ENCODE results near the gene FAM13A. TPM values are rescaled to one million over a fixed set of nuclear protein-coding genes. Genes with fewer than 3 reads are reported as not detected.

FAM13A gene
- total and polyA plus RNA-seq, 10 donors = 2.7 to 24.9 (median 18.3) TPM

GRCh38 chr4:89099471-89099870 lies 42.5 kb upstream of the FAM13A start:
- no peaks in the 10 kb centered on the region for H3K27me3 ChIP-seq (replicated peaks in 1 of 7)
- TF ChIP-seq CTCF (IDR thresholded peaks at IDR 0.05 in 8 of 11, conservative IDR thresholded peaks at IDR 0.05 in 3 of 11) (no peak), POLR2A (IDR thresholded peaks at IDR 0.05) (no peak), POLR2AphosphoS5 (IDR thresholded peaks at IDR 0.05) (no peak)
- H3K4me3 ChIP-seq = no peak overlapping the region
- WGBS, 5 donors = 91 to 100% (median 97%) methylated on average over 1 of the region's 1 CpG
- DNase-seq = no peak
- intact Hi-C loops (cut with DNase I; ENCODE audit: low total_unique reads) = no loop called here
- H3K27ac ChIP-seq = no peak overlapping the region
- no peaks in the 10 kb centered on the region for H3K36me3 ChIP-seq
- no peaks in the 10 kb centered on the region for H3K9me3 ChIP-seq
- H3K4me1 ChIP-seq = no peaks in the 10 kb centered on the region

- Histone ChIP-seq H3K9me3 (no peaks in the 10 kb centered on the region), H3K4me1 (no peaks in the 10 kb centered on the region), H3K27me3 (replicated peaks in 1 of 7) (no peaks in the 10 kb centered on the region), H3K27ac (no peak overlapping the region), H3K4me3 (no peak overlapping the region), H3K36me3 (no peaks in the 10 kb centered on the region)
- intact Hi-C loops (cut with DNase I; ENCODE audit: low total_unique reads) = no loop called here
- DNase-seq = no peak
- WGBS, 5 donors = 72 to 98% (median 82%) methylated on average over 2 of the region's 2 CpGs
- TF ChIP-seq POLR2A (IDR thresholded peaks at IDR 0.05) (no peak), POLR2AphosphoS5 (IDR thresholded peaks at IDR 0.05) (no peak), CTCF (IDR thresholded peaks at IDR 0.05 in 8 of 11, conservative IDR thresholded peaks at IDR 0.05 in 3 of 11) (no peak)
Observed at GRCh38 chr4:89099034-89099433, 42.0 kb upstream of the FAM13A start.

GRCh38 chr4:89078300-89078699 lies 21.3 kb upstream of the FAM13A start:
- H3K4me3 ChIP-seq = no peak overlapping the region
- H3K9me3 ChIP-seq = peaks cover 2 to 32% (median 21%) of the 10 kb centered on the region in 8 donors
- no peaks in the 10 kb centered on the region for H3K27me3 ChIP-seq (replicated peaks in 1 of 7)
- WGBS, 5 donors = 91 to 98% (median 95%) methylated on average over 1 of the region's 1 CpG
- intact Hi-C loops (cut with DNase I; ENCODE audit: low total_unique reads) = no loop called here
- no peak for TF ChIP-seq POLR2A (IDR thresholded peaks at IDR 0.05)
- TF ChIP-seq POLR2AphosphoS5 (IDR thresholded peaks at IDR 0.05) = no peak
- no peak for TF ChIP-seq CTCF (IDR thresholded peaks at IDR 0.05 in 8 of 11, conservative IDR thresholded peaks at IDR 0.05 in 3 of 11)
- no peak overlapping the region for H3K27ac ChIP-seq
- no peak for DNase-seq
- no peaks in the 10 kb centered on the region for H3K36me3 ChIP-seq
- H3K4me1 ChIP-seq = no peaks in the 10 kb centered on the region

DNA sequence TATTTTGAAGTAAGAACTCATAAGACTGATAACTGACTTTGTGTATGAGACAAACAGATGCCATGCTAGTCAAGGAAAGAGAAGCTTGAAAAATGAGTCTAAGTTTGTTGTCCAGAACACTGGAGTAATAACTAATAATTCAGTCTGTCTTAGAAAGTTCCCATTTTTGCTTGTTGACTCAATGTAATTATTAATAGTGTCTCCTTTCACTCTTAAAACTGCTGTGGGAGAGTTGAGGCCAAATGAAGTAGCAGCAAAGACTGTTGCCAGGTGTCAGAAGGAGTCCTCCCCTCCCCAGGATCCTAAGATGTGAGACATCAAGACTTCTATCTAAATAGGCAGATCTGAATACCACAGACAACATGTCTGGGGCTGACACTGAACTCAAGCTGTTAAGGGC lies 20.8 kb upstream of the FAM13A start:
- DNase-seq = no peak
- no peaks in the 10 kb centered on the region for H3K27me3 ChIP-seq (replicated peaks in 1 of 7)
- TF ChIP-seq POLR2AphosphoS5 (IDR thresholded peaks at IDR 0.05) = no peak
- no peak for TF ChIP-seq POLR2A (IDR thresholded peaks at IDR 0.05)
- TF ChIP-seq CTCF (IDR thresholded peaks at IDR 0.05 in 8 of 11, conservative IDR thresholded peaks at IDR 0.05 in 3 of 11) = no peak
- peaks cover 2 to 32% (median 21%) of the 10 kb centered on the region in 8 donors for H3K9me3 ChIP-seq
- H3K4me1 ChIP-seq = no peaks in the 10 kb centered on the region
- no peak overlapping the region for H3K4me3 ChIP-seq
- H3K36me3 ChIP-seq = no peaks in the 10 kb centered on the region
- no peak overlapping the region for H3K27ac ChIP-seq
- intact Hi-C loops (cut with DNase I; ENCODE audit: low total_unique reads) = no loop called here
